Measurements from ENCODE around the gene BMPR1A.

BMPR1A gene

DNA sequence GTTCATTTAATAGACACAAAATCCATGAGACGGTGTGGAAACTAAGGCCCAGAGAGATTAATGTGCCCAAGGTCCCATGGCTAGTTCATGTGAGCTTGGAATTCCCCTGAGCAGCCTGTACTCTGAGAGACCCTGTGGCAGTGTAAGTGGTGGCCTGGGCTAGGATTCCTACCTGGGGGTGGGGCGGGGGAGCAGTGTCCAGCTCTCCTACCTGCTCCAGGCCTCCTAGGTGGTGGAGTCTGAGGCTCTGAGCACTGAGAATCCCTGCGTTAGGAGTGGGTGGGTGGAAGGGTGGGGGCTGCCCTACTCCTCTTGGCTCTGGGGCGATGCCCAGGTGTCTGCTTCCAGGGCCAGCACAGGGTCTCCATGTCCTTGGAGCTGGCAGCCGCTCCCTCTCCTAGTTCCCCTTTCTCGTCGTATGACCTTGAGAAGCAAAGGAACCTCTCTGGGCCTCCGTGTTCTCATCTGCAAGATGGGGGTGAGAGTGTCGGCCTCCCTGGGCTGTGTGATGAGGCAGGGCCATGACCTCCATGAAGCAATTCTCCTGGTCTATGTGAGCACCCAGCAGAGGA lies 204.5 kb downstream of the BMPR1A start:
- POLR2A ChIA-PET = no interaction called here
- Histone ChIP-seq H3K9me3 (ENCODE audit: control extremely low read depth in 1 of 5, control insufficient read depth in 4 of 5, insufficient read depth in 2 of 5, low read depth in 1 of 5, low read length in 4 of 5) (no peaks in the 10 kb centered on the region), H3K4me3 (ENCODE audit: control insufficient read depth in 1 of 7, extremely low read depth in 1 of 7, insufficient read depth in 4 of 7, low read depth in 2 of 7, low read length in 6 of 7) (no peak overlapping the region), H3K36me3 (ENCODE audit: control insufficient read depth in 4 of 4, insufficient read depth in 4 of 4, low read length in 3 of 4) (no peaks in the 10 kb centered on the region), H3K27ac (ENCODE audit: insufficient read depth in 1 of 2, low read depth in 1 of 2, low read length in 2 of 2, poor library complexity in 1 of 2, severe bottlenecking in 2 of 2) (no peak overlapping the region), H3K4me1 (ENCODE audit: control extremely low read depth in 1 of 4, control insufficient read depth in 4 of 4, insufficient read depth in 4 of 4, low read length in 3 of 4) (peaks cover 0 to 28% (median 11%) of the 10 kb centered on the region in 4 experiments), H3K27me3 (replicated peaks in 2 of 5; ENCODE audit: control insufficient read depth in 4 of 5, insufficient read depth in 5 of 5, low read length in 4 of 5) (peaks cover 0 to 5% (median 0%) of the 10 kb centered on the region in 5 experiments)
- DNase-seq = no peak
- CTCF ChIA-PET = interaction anchor here (1.2 to 1.5 kb wide), 4 partner anchors 9 to 25 kb away, joined by 3 to 10 read pairs (median 6); no protein-coding TSS in a partner anchor
- 93% methylated on average over 7 of the region's 9 CpGs for WGBS (ENCODE audit: insufficient coverage)

DNA sequence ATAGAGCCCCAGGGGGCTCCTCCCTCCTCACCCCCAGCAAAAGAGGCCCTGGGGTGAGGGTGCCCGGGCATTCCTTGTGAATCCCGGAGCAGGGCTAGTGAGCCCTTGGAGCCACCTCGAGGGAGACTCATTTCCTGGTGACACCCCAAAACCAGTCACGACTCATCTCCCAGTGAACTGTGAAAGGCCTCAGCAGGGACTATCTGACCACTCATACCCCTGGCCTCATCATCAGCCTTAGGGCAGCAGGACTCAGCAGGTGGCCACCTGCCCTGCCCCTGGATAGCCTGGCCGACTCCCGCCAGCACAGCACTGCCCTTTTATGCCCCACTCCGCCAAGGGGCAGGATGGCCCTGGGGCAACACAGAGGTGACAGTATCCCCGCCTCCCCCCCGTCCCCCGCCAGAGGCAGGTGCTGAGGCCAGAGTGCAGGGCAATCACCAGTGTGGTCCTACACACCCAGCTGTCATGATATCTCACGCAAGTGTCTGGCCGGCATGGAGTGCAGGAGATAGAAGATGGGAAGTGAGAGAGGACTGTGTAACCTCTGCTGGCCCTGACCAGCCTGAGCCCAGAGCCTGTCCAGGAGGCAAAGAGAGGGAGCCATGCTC lies 205.2 kb downstream of the BMPR1A start:
- Histone ChIP-seq H3K27me3 (replicated peaks in 2 of 5; ENCODE audit: control insufficient read depth in 4 of 5, insufficient read depth in 5 of 5, low read length in 4 of 5) (peaks cover 0 to 7% (median under 1%) of the 10 kb centered on the region in 5 experiments), H3K27ac (ENCODE audit: insufficient read depth in 1 of 2, low read depth in 1 of 2, low read length in 2 of 2, poor library complexity in 1 of 2, severe bottlenecking in 2 of 2) (no peak overlapping the region), H3K4me3 (ENCODE audit: control insufficient read depth in 1 of 7, extremely low read depth in 1 of 7, insufficient read depth in 4 of 7, low read depth in 2 of 7, low read length in 6 of 7) (no peak overlapping the region), H3K4me1 (ENCODE audit: control extremely low read depth in 1 of 4, control insufficient read depth in 4 of 4, insufficient read depth in 4 of 4, low read length in 3 of 4) (peaks cover 0 to 27% (median 17%) of the 10 kb centered on the region in 4 experiments), H3K36me3 (ENCODE audit: control insufficient read depth in 4 of 4, insufficient read depth in 4 of 4, low read length in 3 of 4) (no peaks in the 10 kb centered on the region), H3K9me3 (ENCODE audit: control extremely low read depth in 1 of 5, control insufficient read depth in 4 of 5, insufficient read depth in 2 of 5, low read depth in 1 of 5, low read length in 4 of 5) (no peaks in the 10 kb centered on the region)
- 91% methylated on average over 10 of the region's 12 CpGs for WGBS (ENCODE audit: insufficient coverage)
- ChIA-PET CTCF (interaction anchor here (1.1 to 1.5 kb wide), 6 partner anchors 8 to 25 kb away, joined by 3 to 10 read pairs (median 3); no protein-coding TSS in a partner anchor), POLR2A (no interaction called here)
- no peak for DNase-seq

DNA sequence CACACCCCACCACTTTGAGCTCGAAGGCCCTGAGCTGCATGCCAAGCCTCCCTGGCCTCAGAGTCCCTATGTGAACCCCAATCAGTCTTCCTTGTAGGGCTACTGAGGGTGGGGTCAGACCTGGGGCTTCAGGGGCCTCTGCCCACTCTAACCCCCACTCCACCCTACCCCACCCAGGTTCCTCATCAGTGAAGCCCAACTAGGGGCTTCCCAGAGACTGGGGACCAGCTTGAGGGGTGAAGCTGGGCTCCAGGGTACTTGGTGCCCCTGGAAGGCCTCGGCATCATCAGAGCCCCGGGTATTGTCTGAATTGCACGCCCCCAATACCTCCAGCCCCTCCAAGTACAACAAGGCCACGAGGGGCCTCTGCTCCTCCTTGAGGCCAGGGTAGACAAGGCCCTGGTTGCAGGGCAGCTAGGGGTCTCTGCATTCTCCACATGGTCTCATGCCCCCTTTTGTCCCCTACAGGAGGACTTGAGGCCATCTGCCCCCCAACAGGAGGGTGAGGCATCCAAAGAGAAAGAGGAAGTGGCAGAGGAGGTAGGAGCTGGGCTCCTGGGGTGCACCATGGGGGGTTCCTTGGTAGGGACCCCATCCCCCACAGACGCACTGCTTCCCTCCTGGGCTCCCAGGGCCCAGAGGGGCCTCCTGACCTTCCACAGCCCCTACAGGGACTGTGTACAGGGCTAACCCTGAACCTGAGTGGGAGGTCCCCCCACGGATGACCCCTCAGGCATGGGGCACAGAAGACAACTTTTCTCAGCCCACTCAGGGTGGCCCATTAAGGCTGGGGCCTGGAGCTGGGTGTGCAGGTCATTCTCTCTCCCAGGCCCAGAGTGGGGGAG lies 205.9 kb downstream of the BMPR1A start:
- ChIA-PET CTCF (interaction anchor here (1.1 to 1.4 kb wide), 2 partner anchors 22 to 24 kb away, joined by 3 read pairs; no protein-coding TSS in a partner anchor), POLR2A (no interaction called here)
- no peak overlapping the region for H3K27ac ChIP-seq (ENCODE audit: insufficient read depth in 1 of 2, low read depth in 1 of 2, low read length in 2 of 2, poor library complexity in 1 of 2, severe bottlenecking in 2 of 2)
- peaks cover 0 to 9% (median 2%) of the 10 kb centered on the region in 5 experiments for H3K27me3 ChIP-seq (replicated peaks in 2 of 5; ENCODE audit: control insufficient read depth in 4 of 5, insufficient read depth in 5 of 5, low read length in 4 of 5)
- no peaks in the 10 kb centered on the region for H3K9me3 ChIP-seq (ENCODE audit: control extremely low read depth in 1 of 5, control insufficient read depth in 4 of 5, insufficient read depth in 2 of 5, low read depth in 1 of 5, low read length in 4 of 5)
- no peak overlapping the region for H3K4me3 ChIP-seq (ENCODE audit: control insufficient read depth in 1 of 7, extremely low read depth in 1 of 7, insufficient read depth in 4 of 7, low read depth in 2 of 7, low read length in 6 of 7)
- WGBS (ENCODE audit: insufficient coverage) = 87% methylated on average over 3 of the region's 7 CpGs
- DNase-seq = peak in 2 of 3 donors; percentile 24 to 44
- no peaks in the 10 kb centered on the region for H3K36me3 ChIP-seq (ENCODE audit: control insufficient read depth in 4 of 4, insufficient read depth in 4 of 4, low read length in 3 of 4)
- peaks cover 0 to 30% (median 21%) of the 10 kb centered on the region in 4 experiments for H3K4me1 ChIP-seq (ENCODE audit: control extremely low read depth in 1 of 4, control insufficient read depth in 4 of 4, insufficient read depth in 4 of 4, low read length in 3 of 4)

DNA sequence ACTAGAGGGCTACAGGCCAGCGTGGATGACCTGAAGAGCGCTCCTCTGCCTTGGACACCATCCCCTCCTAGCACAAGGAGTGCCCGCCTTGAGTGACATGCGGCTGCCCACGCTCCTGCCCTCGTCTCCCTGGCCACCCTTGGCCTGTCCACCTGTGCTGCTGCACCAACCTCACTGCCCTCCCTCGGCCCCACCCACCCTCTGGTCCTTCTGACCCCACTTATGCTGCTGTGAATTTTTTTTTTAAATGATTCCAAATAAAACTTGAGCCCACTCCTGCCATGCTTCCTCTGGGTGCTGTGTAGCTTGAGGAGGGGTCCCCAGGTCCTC lies 206.5 kb downstream of the BMPR1A start:
- Histone ChIP-seq H3K36me3 (ENCODE audit: control insufficient read depth in 4 of 4, insufficient read depth in 4 of 4, low read length in 3 of 4) (no peaks in the 10 kb centered on the region), H3K4me1 (ENCODE audit: control extremely low read depth in 1 of 4, control insufficient read depth in 4 of 4, insufficient read depth in 4 of 4, low read length in 3 of 4) (peaks cover 0 to 29% (median 20%) of the 10 kb centered on the region in 4 experiments), H3K27me3 (replicated peaks in 2 of 5; ENCODE audit: control insufficient read depth in 4 of 5, insufficient read depth in 5 of 5, low read length in 4 of 5) (peaks cover 0 to 15% (median 6%) of the 10 kb centered on the region in 5 experiments), H3K4me3 (ENCODE audit: control insufficient read depth in 1 of 7, extremely low read depth in 1 of 7, insufficient read depth in 4 of 7, low read depth in 2 of 7, low read length in 6 of 7) (no peak overlapping the region), H3K9me3 (ENCODE audit: control extremely low read depth in 1 of 5, control insufficient read depth in 4 of 5, insufficient read depth in 2 of 5, low read depth in 1 of 5, low read length in 4 of 5) (no peaks in the 10 kb centered on the region), H3K27ac (ENCODE audit: insufficient read depth in 1 of 2, low read depth in 1 of 2, low read length in 2 of 2, poor library complexity in 1 of 2, severe bottlenecking in 2 of 2) (no peak overlapping the region)
- ChIA-PET POLR2A (no interaction called here), CTCF (interaction anchor here (1.4 kb wide), 1 partner anchor 22 kb away, joined by 3 read pairs; no protein-coding TSS in a partner anchor)
- WGBS (ENCODE audit: insufficient coverage) = 97% methylated on average over 7 of the region's 7 CpGs
- DNase-seq = no peak

DNA sequence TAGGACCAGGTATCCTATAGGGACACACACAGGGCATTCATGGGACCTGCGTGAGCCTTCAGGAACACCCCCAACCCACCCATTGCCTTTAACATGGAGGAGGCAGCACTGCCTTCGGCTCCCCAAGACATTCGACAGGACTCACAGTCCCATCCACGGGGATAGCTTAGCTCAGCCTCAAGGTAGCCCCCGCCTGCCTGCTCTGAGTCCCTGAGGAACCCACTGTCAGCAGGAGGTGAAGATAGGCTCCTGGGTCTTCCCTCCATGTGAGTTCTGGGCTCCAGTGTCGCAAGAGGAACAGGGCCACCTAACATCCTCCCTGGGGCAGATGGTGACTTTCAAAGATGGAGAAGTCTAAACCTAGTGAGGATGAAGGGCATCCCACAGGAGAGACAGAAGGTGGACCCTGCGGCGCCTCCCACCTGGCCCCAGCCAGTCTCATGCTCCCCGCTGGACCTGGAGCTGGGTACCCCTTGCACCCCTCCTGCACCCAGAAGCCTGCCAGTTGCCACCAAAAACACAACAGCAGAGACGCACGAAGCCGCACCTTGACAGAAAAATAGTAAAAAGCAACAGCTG lies 207.0 kb downstream of the BMPR1A start:
- peaks cover 0 to 32% (median 22%) of the 10 kb centered on the region in 4 experiments for H3K4me1 ChIP-seq (ENCODE audit: control extremely low read depth in 1 of 4, control insufficient read depth in 4 of 4, insufficient read depth in 4 of 4, low read length in 3 of 4)
- H3K36me3 ChIP-seq (ENCODE audit: control insufficient read depth in 4 of 4, insufficient read depth in 4 of 4, low read length in 3 of 4) = no peaks in the 10 kb centered on the region
- no peaks in the 10 kb centered on the region for H3K9me3 ChIP-seq (ENCODE audit: control extremely low read depth in 1 of 5, control insufficient read depth in 4 of 5, insufficient read depth in 2 of 5, low read depth in 1 of 5, low read length in 4 of 5)
- H3K27me3 ChIP-seq (replicated peaks in 2 of 5; ENCODE audit: control insufficient read depth in 4 of 5, insufficient read depth in 5 of 5, low read length in 4 of 5) = peaks cover 0 to 20% (median 9%) of the 10 kb centered on the region in 5 experiments
- no peak overlapping the region for H3K27ac ChIP-seq (ENCODE audit: insufficient read depth in 1 of 2, low read depth in 1 of 2, low read length in 2 of 2, poor library complexity in 1 of 2, severe bottlenecking in 2 of 2)
- POLR2A ChIA-PET = no interaction called here
- CTCF ChIA-PET = interaction anchor here (1.0 kb wide), 1 partner anchor 23 kb away, joined by 4 read pairs; no protein-coding TSS in a partner anchor
- H3K4me3 ChIP-seq (ENCODE audit: control insufficient read depth in 1 of 7, extremely low read depth in 1 of 7, insufficient read depth in 4 of 7, low read depth in 2 of 7, low read length in 6 of 7) = no peak overlapping the region
- DNase-seq = no peak
- 98% methylated on average over 12 of the region's 12 CpGs for WGBS (ENCODE audit: insufficient coverage)

DNA sequence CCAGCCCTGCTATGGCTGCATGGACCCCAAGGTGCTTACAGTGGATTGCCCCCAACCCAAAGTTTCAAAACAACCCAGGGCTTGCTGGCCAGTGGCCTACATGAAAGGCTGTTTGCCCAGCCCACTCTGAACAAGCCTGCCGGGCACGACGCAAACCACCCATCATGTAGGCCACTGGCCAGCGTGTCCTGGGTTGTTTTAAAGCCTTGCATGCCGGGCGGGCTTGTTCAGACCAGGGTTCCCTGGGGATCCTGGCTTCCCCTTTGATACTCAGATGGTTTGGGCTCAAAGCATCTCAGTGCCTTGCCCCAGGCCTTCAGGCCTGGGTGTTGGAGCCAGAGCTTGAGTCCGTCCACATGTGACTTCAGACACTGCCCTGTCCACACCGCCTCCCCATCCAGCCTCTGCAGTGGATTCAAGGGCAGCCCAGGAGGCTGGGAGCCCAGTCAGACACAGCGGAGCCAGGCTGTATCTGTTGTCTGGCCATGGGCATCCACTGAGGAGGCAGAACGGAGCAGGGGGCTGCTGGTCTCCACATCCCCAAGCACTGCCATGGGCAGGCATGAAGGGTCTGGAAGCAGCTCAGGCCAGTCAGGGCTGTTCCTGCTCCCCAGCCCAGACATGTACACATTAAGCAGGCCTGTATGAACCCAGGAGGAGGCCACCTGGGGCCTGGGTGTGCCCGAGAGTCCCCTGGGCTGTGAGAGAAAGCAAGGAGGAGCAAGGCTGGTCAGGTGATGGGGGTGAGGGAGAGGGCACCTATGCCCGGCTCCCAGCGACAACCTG lies 207.8 kb downstream of the BMPR1A start:
- Histone ChIP-seq H3K4me3 (ENCODE audit: control insufficient read depth in 1 of 7, extremely low read depth in 1 of 7, insufficient read depth in 4 of 7, low read depth in 2 of 7, low read length in 6 of 7) (no peak overlapping the region), H3K9me3 (ENCODE audit: control extremely low read depth in 1 of 5, control insufficient read depth in 4 of 5, insufficient read depth in 2 of 5, low read depth in 1 of 5, low read length in 4 of 5) (no peaks in the 10 kb centered on the region), H3K27ac (ENCODE audit: insufficient read depth in 1 of 2, low read depth in 1 of 2, low read length in 2 of 2, poor library complexity in 1 of 2, severe bottlenecking in 2 of 2) (no peak overlapping the region), H3K27me3 (replicated peaks in 2 of 5; ENCODE audit: control insufficient read depth in 4 of 5, insufficient read depth in 5 of 5, low read length in 4 of 5) (peaks cover 0 to 28% (median 17%) of the 10 kb centered on the region in 5 experiments), H3K36me3 (ENCODE audit: control insufficient read depth in 4 of 4, insufficient read depth in 4 of 4, low read length in 3 of 4) (no peaks in the 10 kb centered on the region), H3K4me1 (ENCODE audit: control extremely low read depth in 1 of 4, control insufficient read depth in 4 of 4, insufficient read depth in 4 of 4, low read length in 3 of 4) (peaks cover 0 to 32% (median 25%) of the 10 kb centered on the region in 4 experiments)
- no peak for DNase-seq
- ChIA-PET CTCF (interaction anchor here (1.0 kb wide), 1 partner anchor 24 kb away, joined by 4 read pairs; no protein-coding TSS in a partner anchor), POLR2A (no interaction called here)
- WGBS (ENCODE audit: insufficient coverage) = 97% methylated on average over 10 of the region's 13 CpGs

Measured in common myeloid progenitor, CD34-positive (primary cell).